Small intestine (tissue), 7 donors: ENCODE results near the gene DCDC2C. TPM values are rescaled to one million over a fixed set of nuclear protein-coding genes. Genes with fewer than 3 reads are reported as not detected.

Experiments used
- DNase-seq, 2 donors: peaks; one replicate each; pipeline versions ENCODE4 v3.0.0 to v3.0.0-alpha.2; 2013
- FAIRE-seq: peaks from 2 replicates; lab custom pipeline; 2012; peaks lifted over from hg19 to GRCh38; lab: Jason Lieb, UNC
- H3K27ac ChIP-seq, 3 donors: one replicate each; pipeline ENCODE4 v1.5.1; 2013; ENCODE audit warnings: low read length in 2 of 3, mild to moderate bottlenecking in 2 of 3, control low read depth in 1 of 3, inconsistent platforms in 1 of 3, low read depth in 1 of 3, moderate library complexity in 1 of 3
- H3K27me3 ChIP-seq, 3 donors: one replicate each; pipeline ENCODE4 v1.6.1; 2013; ENCODE audit warnings: low read length in 3 of 3, inconsistent platforms in 1 of 3; ENCODE audit not compliant: control insufficient read depth in 3 of 3, insufficient read depth in 3 of 3
- H3K36me3 ChIP-seq, 3 donors: one replicate each; pipeline ENCODE4 v1.6.1; 2013; ENCODE audit warnings: low read length in 3 of 3, inconsistent platforms in 1 of 3, low read depth in 1 of 3, mild to moderate bottlenecking in 1 of 3, moderate library complexity in 1 of 3; ENCODE audit not compliant: control insufficient read depth in 3 of 3, insufficient read depth in 2 of 3
- H3K4me1 ChIP-seq, 3 donors: one replicate each; pipeline ENCODE4 v1.6.1; 2013; ENCODE audit warnings: low read length in 2 of 3, inconsistent platforms in 1 of 3, low read depth in 1 of 3, mild to moderate bottlenecking in 1 of 3, moderate library complexity in 1 of 3; ENCODE audit not compliant: control insufficient read depth in 3 of 3, insufficient read depth in 2 of 3
- H3K4me3 ChIP-seq, 3 donors: one replicate each; pipeline ENCODE4 v1.5.1; 2013; ENCODE audit warnings: low read length in 3 of 3, control low read depth in 1 of 3, inconsistent platforms in 1 of 3, low read depth in 1 of 3, mild to moderate bottlenecking in 1 of 3, moderate library complexity in 1 of 3
- H3K9me3 ChIP-seq, 2 donors: one replicate each; pipeline ENCODE4 v1.6.1; 2013; ENCODE audit warnings: low read depth in 1 of 2, low read length in 1 of 2; ENCODE audit not compliant: control insufficient read depth in 2 of 2, insufficient read depth in 1 of 2
- WGBS, 3 donors: extraction: QIAGEN DNeasy Blood & Tissue Kit; methylation state at CpG; one replicate each; pipeline ENCODE4 v1.1.7; 2013; 5-methylcytosine and 5-hydroxymethylcytosine counted together
- polyA plus RNA-seq, 4 donors: library from polyadenylated mRNA; stranded (reverse) in 3 of 4; unstranded in 1 of 4; fragments of 200-250 nt in 3 of 4; fragments of 120-200 nt in 1 of 4; gene quantifications; one replicate each; pipeline versions ENCODE4 v1.2.1 to v1.2.3, GENCODE V29; 2013
- donor health status: healthy with polysubstance abuse.
- donor health status: control.
- donor health status: control.
- donor health status: Bipolar disorder and iron deficiency.
- donor health status: healthy.

Gene DCDC2C
- polyA plus RNA-seq, 4 donors: not detected

- no peak for FAIRE-seq
- no peaks in the 10 kb centered on the region for H3K36me3 ChIP-seq
- peak in 1 of 2 donors; percentile 3 for DNase-seq
- H3K27me3 ChIP-seq: peaks cover 0 to 3% (median 0%) of the 10 kb centered on the region in 3 donors
- H3K4me1 ChIP-seq: no peaks in the 10 kb centered on the region
- peaks cover 0 to 3% of the 10 kb centered on the region in 2 donors for H3K9me3 ChIP-seq
- H3K27ac ChIP-seq: no peak overlapping the region
- H3K4me3 ChIP-seq: no peak overlapping the region
Measured at GRCh38 chr2:3692375-3692774, 11.0 kb upstream of the DCDC2C start.

- no peak overlapping the region for H3K27ac ChIP-seq
- no peaks in the 10 kb centered on the region for H3K36me3 ChIP-seq
- H3K4me3 ChIP-seq: no peak overlapping the region
- no peaks in the 10 kb centered on the region for H3K4me1 ChIP-seq
- DNase-seq: no peak
- no peak for FAIRE-seq
- peaks cover 0 to 11% (median 0%) of the 10 kb centered on the region in 3 donors for H3K27me3 ChIP-seq
- no peaks in the 10 kb centered on the region for H3K9me3 ChIP-seq
- 82 to 86% (median 83%) methylated on average over 3 of the region's 3 CpGs for WGBS, 3 donors
Measured at GRCh38 chr2:3696545-3696944, 6.8 kb upstream of the DCDC2C start.

- Histone ChIP-seq H3K9me3 (peaks cover 0 to 6% of the 10 kb centered on the region in 2 donors), H3K4me3 (no peak overlapping the region), H3K27ac (no peak overlapping the region), H3K36me3 (no peaks in the 10 kb centered on the region), H3K4me1 (no peaks in the 10 kb centered on the region), H3K27me3 (peaks cover 0 to 26% (median 3%) of the 10 kb centered on the region in 3 donors)
- no peak for FAIRE-seq
- 87 to 90% (median 88%) methylated on average over 5 of the region's 5 CpGs for WGBS, 3 donors
- no peak for DNase-seq
Measured at GRCh38 chr2:3701071-3701470, 2.3 kb upstream of the DCDC2C start.

GRCh38 chr2:3703757-3704355, 481 bp downstream of the DCDC2C start:
- WGBS, 3 donors: 31 to 60% (median 31%) methylated on average over 36 to 73 of the region's 73 CpGs
- Histone ChIP-seq H3K9me3 (peaks cover 0 to 6% of the 10 kb centered on the region in 2 donors), H3K4me1 (no peaks in the 10 kb centered on the region), H3K27ac (no peak overlapping the region), H3K27me3 (peaks cover 0 to 32% (median 3%) of the 10 kb centered on the region in 3 donors), H3K36me3 (no peaks in the 10 kb centered on the region), H3K4me3 (no peak overlapping the region)
- DNase-seq (no peak), FAIRE-seq (no peak)

GRCh38 chr2:3704692-3705091, 1.3 kb downstream of the DCDC2C start:
- FAIRE-seq: no peak
- peaks cover 0 to 6% of the 10 kb centered on the region in 2 donors for H3K9me3 ChIP-seq
- no peaks in the 10 kb centered on the region for H3K36me3 ChIP-seq
- 35 to 53% (median 49%) methylated on average over 2 to 4 of the region's 6 CpGs for WGBS, 3 donors
- H3K27ac ChIP-seq: no peak overlapping the region
- H3K27me3 ChIP-seq: peaks cover 0 to 32% (median 4%) of the 10 kb centered on the region in 3 donors
- no peak overlapping the region for H3K4me3 ChIP-seq
- no peaks in the 10 kb centered on the region for H3K4me1 ChIP-seq
- DNase-seq: no peak

- DNase-seq (no peak), FAIRE-seq (no peak)
- WGBS, 3 donors: 20 to 36% (median 31%) methylated on average over 2 of the region's 2 CpGs
- no peaks in the 10 kb centered on the region for H3K36me3 ChIP-seq
- H3K9me3 ChIP-seq: peaks cover 0 to 6% of the 10 kb centered on the region in 2 donors
- H3K27ac ChIP-seq: no peak overlapping the region
- no peak overlapping the region for H3K4me3 ChIP-seq
- peaks cover 0 to 30% (median 5%) of the 10 kb centered on the region in 3 donors for H3K27me3 ChIP-seq
- H3K4me1 ChIP-seq: no peaks in the 10 kb centered on the region
Measured at GRCh38 chr2:3705782-3706181, 2.4 kb downstream of the DCDC2C start.

- 59 to 73% (median 68%) methylated on average over 5 of the region's 5 CpGs for WGBS, 3 donors
- Histone ChIP-seq H3K27ac (no peak overlapping the region), H3K9me3 (peaks cover 0 to 6% of the 10 kb centered on the region in 2 donors), H3K36me3 (no peaks in the 10 kb centered on the region), H3K4me3 (no peak overlapping the region), H3K4me1 (no peaks in the 10 kb centered on the region), H3K27me3 (peaks cover 0 to 24% (median 5%) of the 10 kb centered on the region in 3 donors)
- FAIRE-seq (no peak), DNase-seq (no peak)
Measured at GRCh38 chr2:3706892-3707291, 3.5 kb downstream of the DCDC2C start.

- no peaks in the 10 kb centered on the region for H3K36me3 ChIP-seq
- no peak overlapping the region for H3K27ac ChIP-seq
- DNase-seq: no peak
- H3K9me3 ChIP-seq: no peaks in the 10 kb centered on the region
- WGBS, 3 donors: 88 to 92% (median 89%) methylated on average over 4 of the region's 4 CpGs
- H3K4me3 ChIP-seq: no peak overlapping the region
- FAIRE-seq: no peak
- peaks cover 0 to 12% (median 2%) of the 10 kb centered on the region in 3 donors for H3K27me3 ChIP-seq
- no peaks in the 10 kb centered on the region for H3K4me1 ChIP-seq
Measured at GRCh38 chr2:3708576-3708975, 5.2 kb downstream of the DCDC2C start.

- Histone ChIP-seq H3K4me3 (no peak overlapping the region), H3K27ac (no peak overlapping the region), H3K27me3 (peaks cover 0 to 9% (median 2%) of the 10 kb centered on the region in 3 donors), H3K9me3 (no peaks in the 10 kb centered on the region), H3K36me3 (no peaks in the 10 kb centered on the region), H3K4me1 (no peaks in the 10 kb centered on the region)
- 68 to 84% (median 71%) methylated on average over 6 of the region's 6 CpGs for WGBS, 3 donors
- no peak for DNase-seq
- no peak for FAIRE-seq
Measured at GRCh38 chr2:3709225-3709624, 5.8 kb downstream of the DCDC2C start.
